Measurements from ENCODE around the gene PHYKPL.
A peak's percentile ranks its signal among the peaks of the same experiment; 100 is the strongest.

The PHYKPL gene

GRCh38 chr5:178163772-178164735 lies 68.5 kb downstream of the PHYKPL start:
- TF ChIP-seq CTCF (IDR thresholded peaks at IDR 0.05; ENCODE audit: low read depth, low read length) = peak; percentile 98
- DNase-seq (ENCODE audit: low read depth in 2 of 2) = peak; percentile 72 to 75
- H3K4me3 ChIP-seq (replicated peaks in 1 of 2; ENCODE audit: low read depth in 2 of 2, low read length in 2 of 2) = no peak overlapping the region

DNA sequence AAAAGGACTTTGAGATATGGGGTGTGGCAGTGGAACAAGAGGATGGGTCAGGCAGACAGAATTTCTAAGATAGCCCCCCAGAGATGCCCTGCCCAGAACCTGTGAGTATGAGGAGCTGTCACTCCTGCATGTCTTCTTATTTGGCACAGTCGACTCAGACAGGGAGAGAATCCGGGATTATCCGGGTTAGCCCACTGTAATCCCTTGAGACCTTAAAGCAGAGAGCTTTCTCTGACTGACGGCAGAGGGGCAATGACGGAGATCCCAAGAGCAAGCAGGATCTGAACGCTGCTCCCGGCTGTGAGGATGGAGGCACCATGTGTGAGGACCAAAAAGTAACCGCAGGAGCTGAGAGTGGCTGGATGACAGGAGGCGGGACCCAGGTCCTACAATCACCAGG lies 70.1 kb downstream of the PHYKPL start:
- no peak overlapping the region for H3K4me3 ChIP-seq (replicated peaks in 1 of 2; ENCODE audit: low read depth in 2 of 2, low read length in 2 of 2)
- no peak for TF ChIP-seq CTCF (IDR thresholded peaks at IDR 0.05; ENCODE audit: low read depth, low read length)
- no peak for DNase-seq (ENCODE audit: low read depth in 2 of 2)

- H3K4me3 ChIP-seq (replicated peaks in 1 of 2; ENCODE audit: low read depth in 2 of 2, low read length in 2 of 2) = no peak overlapping the region
- DNase-seq (ENCODE audit: low read depth in 2 of 2) = no peak
- TF ChIP-seq CTCF (IDR thresholded peaks at IDR 0.05; ENCODE audit: low read depth, low read length) = no peak
These were observed 72.4 kb downstream of the PHYKPL start for GRCh38 chr5:178160176-178160575.
